Tibial nerve (tissue), 4 donors: Measurements from ENCODE around the gene ANKRD28. TPM values are rescaled to one million over a fixed set of nuclear protein-coding genes. Genes with fewer than 3 reads are reported as not detected.

Experiments
- DNase-seq, 2 donors: peaks; one replicate each; pipeline ENCODE4 v3.0.0-alpha.2; 2019; ENCODE audit warnings: low spot score in 2 of 2
- H3K27ac ChIP-seq, 4 donors: fragments of 200-600 bp; sonication (generic) in 3 of 4; one replicate each; pipeline ENCODE4 v1.5.1; 2017 to 2019; ENCODE audit warnings: mild to moderate bottlenecking in 1 of 4
- H3K27me3 ChIP-seq, 2 donors: fragments of 200-600 bp; sonication (generic) in 1 of 2; one replicate each; pipeline versions ENCODE4 v1.5.1 to v1.6.0; 2017 to 2019
- H3K36me3 ChIP-seq, 3 donors: fragments of 200-600 bp; sonication (generic); one replicate each; pipeline ENCODE4 v1.5.1; 2018 to 2019
- H3K4me1 ChIP-seq, 4 donors: fragments of 200-600 bp; sonication (generic) in 3 of 4; one replicate each; pipeline ENCODE4 v1.5.1; 2017 to 2019
- H3K4me3 ChIP-seq, 4 donors: fragments of 200-600 bp; sonication (generic) in 3 of 4; one replicate each; pipeline ENCODE4 v1.5.1; 2017 to 2019; ENCODE audit warnings: mild to moderate bottlenecking in 1 of 4, moderate library complexity in 1 of 4
- H3K9me3 ChIP-seq, 4 donors: fragments of 200-600 bp; sonication (generic) in 3 of 4; one replicate each; pipeline ENCODE4 v1.5.1; 2017 to 2019
- CTCF ChIP-seq, 5 experiments: fragments of 200-600 bp in 3 of 5; fragments of 450-650 bp in 2 of 5; sonication (generic) in 3 of 5; IDR thresholded peaks; one replicate each; pipeline ENCODE4 v1.5.1; 2016 to 2019; ENCODE audit warnings: antibody characterized with exemption in 5 of 5, mild to moderate bottlenecking in 3 of 5, moderate library complexity in 2 of 5
- EP300 ChIP-seq, 2 donors: sonication (generic); formaldehyde crosslinking; IDR thresholded peaks; one replicate each; pipeline ENCODE4 v1.6.1; 2017; ENCODE audit warnings: antibody characterized with exemption in 2 of 2, mild to moderate bottlenecking in 1 of 2
- POLR2A ChIP-seq, 2 donors: fragments of 450-650 bp; IDR thresholded peaks; one replicate each; pipeline ENCODE4 v1.6.1; 2017; ENCODE audit warnings: antibody characterized with exemption in 2 of 2, mild to moderate bottlenecking in 2 of 2, moderate library complexity in 2 of 2
- whole genome bisulfite sequencing, 2 donors: methylation state at CpG; one replicate each; pipeline ENCODE4 v1.1.5; 2018; 5-methylcytosine and 5-hydroxymethylcytosine counted together
- total RNA-seq, 4 donors: library from RNA; depleted of rRNA; stranded (reverse); fragments of >200 nt; gene quantifications; one replicate each; pipeline ENCODE4 v1.1.0, GENCODE V29; 2016

The ANKRD28 gene
- total RNA-seq, 4 donors from 2014 or later = 78.3 to 93.6 (median 81.0) TPM

- Histone ChIP-seq H3K4me3 (peak overlapping the region; percentile 19 to 47 (median 29)), H3K4me1 (peaks cover 0 to 60% (median 17%) of the 10 kb centered on the region in 4 donors), H3K27ac (peak overlapping the region; percentile 73 to 93 (median 84)), H3K27me3 (no peaks in the 10 kb centered on the region), H3K9me3 (no peaks in the 10 kb centered on the region), H3K36me3 (no peaks in the 10 kb centered on the region)
- WGBS, 2 donors = 3 to 4% methylated on average over 5 of the region's 5 CpGs
- TF ChIP-seq CTCF (IDR thresholded peaks at IDR 0.05) (no peak), EP300 (IDR thresholded peaks at IDR 0.05) (no peak), POLR2A (IDR thresholded peaks at IDR 0.05) (no peak)
- no peak for DNase-seq
These were observed 773 bp downstream of the ANKRD28 start for GRCh38 chr3:15796771-15797641.

GRCh38 chr3:15796331-15796730 lies 1.4 kb downstream of the ANKRD28 start:
- no peak for TF ChIP-seq POLR2A (IDR thresholded peaks at IDR 0.05)
- no peak for TF ChIP-seq CTCF (IDR thresholded peaks at IDR 0.05)
- TF ChIP-seq EP300 (IDR thresholded peaks at IDR 0.05) = no peak
- Histone ChIP-seq H3K27ac (peak overlapping the region; percentile 73 to 93 (median 84)), H3K4me3 (peak overlapping the region; percentile 7 to 47 (median 18)), H3K36me3 (peaks cover 0 to 2% (median 0%) of the 10 kb centered on the region in 3 donors), H3K27me3 (no peaks in the 10 kb centered on the region), H3K9me3 (no peaks in the 10 kb centered on the region), H3K4me1 (peaks cover 0 to 60% (median 17%) of the 10 kb centered on the region in 4 donors)
- 0 to 5% methylated on average over 2 of the region's 2 CpGs for WGBS, 2 donors
- no peak for DNase-seq

- TF ChIP-seq EP300 (IDR thresholded peaks at IDR 0.05) (peak in 1 of 2 donors; percentile 21), POLR2A (IDR thresholded peaks at IDR 0.05) (no peak)
- DNase-seq = no peak
- WGBS, 2 donors = 7 to 8% methylated on average over 4 of the region's 4 CpGs
- peaks cover 0 to 6% (median 0%) of the 10 kb centered on the region in 3 donors for H3K36me3 ChIP-seq
- no peaks in the 10 kb centered on the region for H3K9me3 ChIP-seq
- no peaks in the 10 kb centered on the region for H3K27me3 ChIP-seq
- peaks cover 0 to 57% (median 17%) of the 10 kb centered on the region in 4 donors for H3K4me1 ChIP-seq
- peak overlapping the region; percentile 9 to 47 (median 18) for H3K4me3 ChIP-seq
- H3K27ac ChIP-seq = peak overlapping the region; percentile 51 to 93 (median 82)
These were observed 2.0 kb downstream of the ANKRD28 start for GRCh38 chr3:15795651-15796308.

GRCh38 chr3:15794842-15795650 lies 2.7 kb downstream of the ANKRD28 start:
- H3K4me3 ChIP-seq = peak overlapping the region in 3 of 4 donors; percentile 9 to 47 (median 17)
- peaks cover 0 to 6% (median 0%) of the 10 kb centered on the region in 3 donors for H3K36me3 ChIP-seq
- H3K27ac ChIP-seq = peak overlapping the region; percentile 51 to 93 (median 82)
- no peaks in the 10 kb centered on the region for H3K9me3 ChIP-seq
- no peaks in the 10 kb centered on the region for H3K27me3 ChIP-seq
- no peak for DNase-seq
- peak in 1 of 5 experiments; percentile 25 for TF ChIP-seq CTCF (IDR thresholded peaks at IDR 0.05)
- TF ChIP-seq POLR2A (IDR thresholded peaks at IDR 0.05) = no peak
- WGBS, 2 donors = 36 to 38% methylated on average over 2 of the region's 2 CpGs
- H3K4me1 ChIP-seq = peaks cover 0 to 50% (median 13%) of the 10 kb centered on the region in 4 donors

GRCh38 chr3:15794303-15794771 lies 3.4 kb downstream of the ANKRD28 start:
- Histone ChIP-seq H3K27ac (peak overlapping the region; percentile 51 to 93 (median 82)), H3K4me3 (peak overlapping the region in 1 of 4 donors; percentile 47), H3K27me3 (no peaks in the 10 kb centered on the region), H3K4me1 (peaks cover 0 to 48% (median 13%) of the 10 kb centered on the region in 4 donors), H3K9me3 (no peaks in the 10 kb centered on the region), H3K36me3 (peaks cover 0 to 6% (median 0%) of the 10 kb centered on the region in 3 donors)
- no peak for DNase-seq
- WGBS, 2 donors = 27 to 40% methylated on average over 3 of the region's 3 CpGs
- TF ChIP-seq EP300 (IDR thresholded peaks at IDR 0.05) (peak in 1 of 2 donors; percentile 9), CTCF (IDR thresholded peaks at IDR 0.05) (no peak)
